C4-2B (cell line): ENCODE measurements around the gene COL9A2.

Experiments used
- H3K27ac ChIP-seq: fragments of 450-650 bp; 2 replicates; pipeline ENCODE4 v1.5.1; 2017
- ZFX ChIP-seq: fragments of 450-650 bp; IDR thresholded peaks from 2 replicates; pipeline ENCODE4 v1.6.1; 2017
- TF ChIP-seq, protein P1 (sequence below): fragments of 450-650 bp; conservative IDR thresholded peaks from 2 replicates; pipeline ENCODE4 v1.5.1; 2017; ENCODE audit warnings: mild to moderate bottlenecking

COL9A2 gene

GRCh38 chr1:40305871-40306270, 11.2 kb downstream of the COL9A2 start:
- H3K27ac ChIP-seq, result peak overlapping the region; percentile 45
- TF ChIP-seq, protein P1, sequence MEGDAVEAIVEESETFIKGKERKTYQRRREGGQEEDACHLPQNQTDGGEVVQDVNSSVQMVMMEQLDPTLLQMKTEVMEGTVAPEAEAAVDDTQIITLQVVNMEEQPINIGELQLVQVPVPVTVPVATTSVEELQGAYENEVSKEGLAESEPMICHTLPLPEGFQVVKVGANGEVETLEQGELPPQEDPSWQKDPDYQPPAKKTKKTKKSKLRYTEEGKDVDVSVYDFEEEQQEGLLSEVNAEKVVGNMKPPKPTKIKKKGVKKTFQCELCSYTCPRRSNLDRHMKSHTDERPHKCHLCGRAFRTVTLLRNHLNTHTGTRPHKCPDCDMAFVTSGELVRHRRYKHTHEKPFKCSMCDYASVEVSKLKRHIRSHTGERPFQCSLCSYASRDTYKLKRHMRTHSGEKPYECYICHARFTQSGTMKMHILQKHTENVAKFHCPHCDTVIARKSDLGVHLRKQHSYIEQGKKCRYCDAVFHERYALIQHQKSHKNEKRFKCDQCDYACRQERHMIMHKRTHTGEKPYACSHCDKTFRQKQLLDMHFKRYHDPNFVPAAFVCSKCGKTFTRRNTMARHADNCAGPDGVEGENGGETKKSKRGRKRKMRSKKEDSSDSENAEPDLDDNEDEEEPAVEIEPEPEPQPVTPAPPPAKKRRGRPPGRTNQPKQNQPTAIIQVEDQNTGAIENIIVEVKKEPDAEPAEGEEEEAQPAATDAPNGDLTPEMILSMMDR, result no peak
- TF ChIP-seq ZFX, result peak; percentile 25; the same call in 1 of the 2 replicates

GRCh38 chr1:40305451-40305850, 11.6 kb downstream of the COL9A2 start:
- TF ChIP-seq ZFX, result no peak; the same call in 1 of the 2 replicates
- TF ChIP-seq, protein P1, result no peak; the same call in 1 of the 2 replicates
- peak overlapping the region; percentile 45 for H3K27ac ChIP-seq

GRCh38 chr1:40303790-40304189, 13.3 kb downstream of the COL9A2 start:
- H3K27ac ChIP-seq, result no peak overlapping the region
- TF ChIP-seq ZFX, result no peak
- TF ChIP-seq, protein P1, result no peak

DNA sequence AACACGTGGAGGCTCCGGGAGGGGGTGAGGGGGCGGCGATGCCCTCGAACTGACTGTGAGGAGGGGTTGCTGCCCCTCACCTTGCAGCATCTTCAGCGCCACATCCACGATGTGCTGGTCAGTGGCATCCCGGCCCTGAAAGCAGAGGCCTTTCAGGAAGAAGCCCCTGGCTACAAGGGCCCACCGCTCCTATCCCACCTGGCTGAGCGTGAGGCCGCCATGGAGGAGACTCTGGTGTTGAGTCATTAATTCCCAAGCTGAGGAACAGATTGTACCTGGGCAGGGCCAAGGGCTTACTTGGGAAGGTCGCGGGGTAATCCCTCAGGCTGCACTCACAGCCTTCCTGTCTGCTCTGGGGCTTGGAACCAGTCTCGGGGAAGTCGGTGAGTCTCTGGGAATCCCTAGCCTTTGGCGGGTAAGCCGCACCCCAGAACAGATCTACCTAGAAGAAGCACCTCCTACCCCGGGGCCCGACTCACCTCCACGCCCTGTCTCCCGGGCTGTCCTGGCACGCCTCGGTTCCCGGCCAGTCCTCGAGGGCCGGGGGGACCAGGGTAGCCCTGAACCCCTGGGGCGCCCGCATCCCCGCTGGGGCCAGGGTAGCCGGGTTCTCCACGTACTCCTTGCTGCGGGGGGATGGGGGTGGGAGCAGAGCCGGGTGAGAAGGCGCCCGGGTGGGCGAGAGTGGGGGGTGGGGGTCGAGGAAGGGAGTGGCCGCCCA, 13.9 kb downstream of the COL9A2 start:
- no peak overlapping the region for H3K27ac ChIP-seq
- TF ChIP-seq ZFX, result no peak
- TF ChIP-seq, protein P1, result no peak

- TF ChIP-seq ZFX, result no peak
- TF ChIP-seq, protein P1, result no peak
These were observed 14.6 kb downstream of the COL9A2 start for GRCh38 chr1:40302475-40302874.

GRCh38 chr1:40301541-40302299, 15.4 kb downstream of the COL9A2 start:
- TF ChIP-seq, protein P1, result no peak
- no peak for TF ChIP-seq ZFX
- H3K27ac ChIP-seq, result peak overlapping the region; percentile 6; the same call in 1 of the 2 replicates

More at GRCh38 chr1:40302475-40302874, 14.6 kb downstream of the COL9A2 start:
- H3K27ac ChIP-seq, result no peak overlapping the region

DNA sequence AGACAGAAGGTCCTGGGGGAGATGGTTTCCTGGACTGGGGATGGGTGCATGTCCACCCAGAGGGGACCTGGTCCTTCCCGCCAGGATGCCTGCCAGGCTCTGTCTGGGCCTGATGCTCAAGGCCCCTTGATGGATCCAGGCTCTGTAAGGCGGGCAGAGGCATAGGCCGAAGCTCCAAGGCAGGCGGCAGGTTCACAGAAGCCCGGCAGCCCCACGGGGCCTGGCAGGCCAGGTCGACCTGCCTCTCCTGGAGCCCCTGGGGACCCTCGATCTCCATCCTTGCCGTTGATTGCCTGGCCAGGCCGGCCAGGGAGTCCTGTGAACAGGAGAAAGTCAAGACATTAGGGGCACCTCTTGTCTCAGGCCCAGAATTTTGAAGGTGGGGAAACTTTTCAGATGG, 16.0 kb downstream of the COL9A2 start:
- TF ChIP-seq, protein P1, result no peak
- TF ChIP-seq ZFX, result no peak
- peak overlapping the region; percentile 6; the same call in 1 of the 2 replicates for H3K27ac ChIP-seq
